RWPE2 (cell line): ENCODE data around the gene LONRF2.

Experiments used
- ATAC-seq: fragments of 200-7000 bp; cut with Tn5 transposase; 3 replicates; pipeline ENCODE4 v1.9.1; 2021; ENCODE audit warnings: low read depth
- DNase-seq: peaks from one replicate; pipeline ENCODE4 v3.0.0-alpha.2; 2020; ENCODE audit warnings: low spot score
- H3K27ac ChIP-seq: fragments of 450-650 bp; 2 replicates; pipeline ENCODE4 v1.5.1; 2017; ENCODE audit warnings: mild to moderate bottlenecking; ENCODE audit not compliant: poor library complexity, severe bottlenecking
- H3K27me3 ChIP-seq: fragments of 250-450 bp; sonication (Bioruptor Pico); 2 replicates; pipeline ENCODE4 v1.5.1; 2021; ENCODE audit warnings: mild to moderate bottlenecking, moderate library complexity; ENCODE audit not compliant: insufficient read depth, poor library complexity, severe bottlenecking
- H3K36me3 ChIP-seq: fragments of 250-450 bp; sonication (Bioruptor Pico); 2 replicates; pipeline ENCODE4 v1.5.1; 2020; ENCODE audit warnings: low read depth, mild to moderate bottlenecking, moderate library complexity
- H3K4me1 ChIP-seq: fragments of 250-450 bp; sonication (Bioruptor Pico); 2 replicates; pipeline ENCODE4 v1.5.1; 2021; ENCODE audit warnings: mild to moderate bottlenecking, moderate library complexity; ENCODE audit not compliant: insufficient read depth, poor library complexity, severe bottlenecking
- H3K4me3 ChIP-seq: fragments of 250-450 bp; sonication (Bioruptor Pico); 2 replicates; pipeline ENCODE4 v1.5.1; 2021; ENCODE audit warnings: mild to moderate bottlenecking, moderate library complexity; ENCODE audit not compliant: severe bottlenecking
- H3K9me3 ChIP-seq: fragments of 250-450 bp; sonication (Bioruptor Pico); 2 replicates; pipeline ENCODE4 v1.5.1; 2021; ENCODE audit warnings: mild to moderate bottlenecking, moderate library complexity; ENCODE audit not compliant: severe bottlenecking
- TF ChIP-seq, protein P1 (sequence below): fragments of 450-650 bp; IDR thresholded peaks from one replicate; pipeline ENCODE4 v1.5.1; 2017; ENCODE audit warnings: mild to moderate bottlenecking, moderate library complexity; ENCODE audit not compliant: poor library complexity, severe bottlenecking

The LONRF2 gene

DNA sequence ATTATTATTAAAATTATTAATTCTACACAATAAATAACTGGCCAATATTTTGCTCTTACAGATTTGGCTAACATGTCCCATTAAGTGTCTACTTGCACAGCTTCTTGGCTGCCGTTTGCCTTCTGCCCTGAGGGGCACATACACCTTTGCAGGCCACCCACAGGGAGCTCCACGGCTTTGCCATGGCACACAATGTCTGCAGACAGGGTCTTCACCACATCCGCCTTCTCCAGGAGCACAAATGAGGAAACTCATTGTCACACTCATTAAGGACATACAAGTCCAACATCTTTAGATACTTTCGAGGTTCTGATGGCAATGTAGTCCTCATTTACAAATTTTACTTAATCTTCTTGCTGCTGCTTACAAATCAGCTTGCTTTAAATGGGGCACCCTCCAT is 45.6 kb downstream of the LONRF2 start:
- Histone ChIP-seq H3K27me3 (peaks cover 6% of the 10 kb centered on the region), H3K4me1 (no peaks in the 10 kb centered on the region), H3K9me3 (no peaks in the 10 kb centered on the region), H3K27ac (no peak overlapping the region), H3K36me3 (no peaks in the 10 kb centered on the region), H3K4me3 (no peak overlapping the region)
- TF ChIP-seq, protein P1, sequence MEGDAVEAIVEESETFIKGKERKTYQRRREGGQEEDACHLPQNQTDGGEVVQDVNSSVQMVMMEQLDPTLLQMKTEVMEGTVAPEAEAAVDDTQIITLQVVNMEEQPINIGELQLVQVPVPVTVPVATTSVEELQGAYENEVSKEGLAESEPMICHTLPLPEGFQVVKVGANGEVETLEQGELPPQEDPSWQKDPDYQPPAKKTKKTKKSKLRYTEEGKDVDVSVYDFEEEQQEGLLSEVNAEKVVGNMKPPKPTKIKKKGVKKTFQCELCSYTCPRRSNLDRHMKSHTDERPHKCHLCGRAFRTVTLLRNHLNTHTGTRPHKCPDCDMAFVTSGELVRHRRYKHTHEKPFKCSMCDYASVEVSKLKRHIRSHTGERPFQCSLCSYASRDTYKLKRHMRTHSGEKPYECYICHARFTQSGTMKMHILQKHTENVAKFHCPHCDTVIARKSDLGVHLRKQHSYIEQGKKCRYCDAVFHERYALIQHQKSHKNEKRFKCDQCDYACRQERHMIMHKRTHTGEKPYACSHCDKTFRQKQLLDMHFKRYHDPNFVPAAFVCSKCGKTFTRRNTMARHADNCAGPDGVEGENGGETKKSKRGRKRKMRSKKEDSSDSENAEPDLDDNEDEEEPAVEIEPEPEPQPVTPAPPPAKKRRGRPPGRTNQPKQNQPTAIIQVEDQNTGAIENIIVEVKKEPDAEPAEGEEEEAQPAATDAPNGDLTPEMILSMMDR, result no peak
- ATAC-seq, result no peak
- DNase-seq, result no peak

DNA sequence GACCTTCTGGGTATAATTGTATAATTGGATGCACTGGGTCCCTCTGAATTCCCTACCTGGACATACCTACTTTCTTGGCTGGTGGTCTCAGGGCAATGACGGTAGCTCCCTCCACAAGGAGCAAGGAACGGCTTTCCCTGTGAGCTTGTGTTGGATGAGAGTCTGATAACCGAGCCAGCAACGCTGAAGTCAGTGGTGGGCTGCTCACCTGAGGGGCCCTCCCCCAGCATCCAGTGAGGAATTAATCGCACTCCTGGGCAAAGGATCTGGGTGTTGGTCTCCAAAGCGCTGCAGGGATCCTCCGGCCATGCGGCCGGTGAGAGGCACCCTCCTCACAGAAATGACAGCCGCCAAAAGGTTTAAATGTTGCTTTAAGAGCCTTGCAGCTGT is 47.1 kb downstream of the LONRF2 start:
- no peak overlapping the region for H3K4me3 ChIP-seq
- no peaks in the 10 kb centered on the region for H3K27me3 ChIP-seq
- no peak for DNase-seq
- H3K36me3 ChIP-seq, result no peaks in the 10 kb centered on the region
- no peaks in the 10 kb centered on the region for H3K9me3 ChIP-seq
- no peak overlapping the region for H3K27ac ChIP-seq
- TF ChIP-seq, protein P1, result no peak
- H3K4me1 ChIP-seq, result no peaks in the 10 kb centered on the region
- no peak for ATAC-seq

DNA sequence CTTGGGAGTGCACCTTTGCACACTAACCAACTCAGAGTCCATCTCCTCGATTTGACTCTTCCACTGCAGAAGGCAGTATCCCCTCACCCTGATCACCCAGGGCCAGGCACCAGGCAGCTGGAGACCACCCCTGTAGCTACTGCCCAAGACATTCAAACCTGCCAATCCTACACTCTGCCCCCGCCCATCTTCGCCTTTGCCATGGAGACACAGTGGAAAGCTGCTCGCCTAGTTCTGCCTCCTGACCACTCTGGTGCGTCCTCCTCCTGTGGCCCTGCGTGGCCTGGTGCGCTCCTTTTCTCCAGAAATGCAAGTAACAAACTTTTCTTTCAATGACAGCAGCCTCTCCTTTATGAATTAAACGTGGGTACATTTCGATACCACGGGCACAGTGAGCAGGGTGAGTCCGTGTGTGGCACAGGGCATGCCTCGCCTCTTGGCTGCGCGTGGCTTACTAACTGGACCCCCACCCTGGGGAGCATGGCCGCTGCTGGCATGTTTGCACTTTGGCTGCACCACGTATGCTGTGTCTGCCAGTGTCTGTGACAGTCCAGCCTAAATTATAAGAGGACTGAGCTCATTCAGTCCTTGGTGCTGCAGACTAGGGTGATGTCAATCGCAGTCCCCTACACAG is 47.6 kb downstream of the LONRF2 start:
- no peaks in the 10 kb centered on the region for H3K36me3 ChIP-seq
- H3K4me3 ChIP-seq, result no peak overlapping the region
- H3K4me1 ChIP-seq, result no peaks in the 10 kb centered on the region
- no peak overlapping the region for H3K27ac ChIP-seq
- ATAC-seq, result no peak
- TF ChIP-seq, protein P1, result no peak
- DNase-seq, result no peak
- H3K9me3 ChIP-seq, result no peaks in the 10 kb centered on the region
- no peaks in the 10 kb centered on the region for H3K27me3 ChIP-seq

DNA sequence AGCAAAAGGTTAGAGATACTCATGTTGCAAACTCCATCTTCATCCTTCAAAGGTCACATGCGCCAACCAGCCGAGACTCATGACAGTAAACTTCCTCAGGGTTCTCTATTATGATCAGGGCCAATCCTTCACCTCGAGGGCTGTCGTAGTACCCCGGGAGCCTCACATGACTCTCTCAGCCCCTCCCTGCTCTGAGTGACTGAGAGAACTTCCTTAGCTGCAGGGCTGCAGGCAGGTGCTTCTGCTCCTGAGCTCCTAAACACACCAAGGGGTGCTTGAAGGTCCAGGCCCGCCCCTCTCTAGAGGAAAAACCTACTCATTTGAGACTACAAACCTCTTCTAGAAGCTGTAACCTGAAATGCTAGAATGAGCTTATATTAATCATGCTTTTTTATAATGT is 48.2 kb downstream of the LONRF2 start:
- no peaks in the 10 kb centered on the region for H3K27me3 ChIP-seq
- H3K36me3 ChIP-seq, result no peaks in the 10 kb centered on the region
- H3K4me3 ChIP-seq, result no peak overlapping the region
- TF ChIP-seq, protein P1, result no peak
- ATAC-seq, result no peak
- H3K4me1 ChIP-seq, result no peaks in the 10 kb centered on the region
- no peak for DNase-seq
- H3K9me3 ChIP-seq, result no peaks in the 10 kb centered on the region
- H3K27ac ChIP-seq, result no peak overlapping the region

DNA sequence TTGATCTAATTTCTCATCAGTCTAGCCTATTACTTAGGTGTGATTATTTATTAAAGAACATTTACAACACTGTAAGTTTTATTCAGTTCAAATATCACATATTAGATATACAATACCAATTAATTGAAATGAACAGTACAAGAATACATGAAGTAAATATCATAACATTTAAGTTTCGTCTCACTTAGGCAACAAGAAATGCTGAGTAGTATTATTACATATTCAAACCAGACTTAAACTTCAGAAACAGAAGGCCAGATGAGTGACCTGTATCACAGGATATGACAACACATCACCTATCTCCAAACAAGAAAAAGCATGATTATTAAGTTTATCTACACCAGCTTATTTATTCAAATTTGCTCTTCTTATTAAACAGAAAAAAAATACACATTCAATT is 48.9 kb downstream of the LONRF2 start:
- TF ChIP-seq, protein P1, result no peak
- Histone ChIP-seq H3K27me3 (no peaks in the 10 kb centered on the region), H3K36me3 (no peaks in the 10 kb centered on the region), H3K4me3 (no peak overlapping the region), H3K27ac (no peak overlapping the region), H3K4me1 (no peaks in the 10 kb centered on the region), H3K9me3 (no peaks in the 10 kb centered on the region)
- DNase-seq, result no peak
- ATAC-seq, result no peak
